CD4-positive, alpha-beta T cell treated with Interleukin-12 subunit alpha and Interleukin-12 subunit beta, for 1 hour (primary cell): ENCODE measurements around the gene UBE2J1.

ENCODE experiments used
- DNase-seq: peaks from one replicate; pipeline ENCODE4 v3.0.0-alpha.2; 2020

UBE2J1 gene

DNA sequence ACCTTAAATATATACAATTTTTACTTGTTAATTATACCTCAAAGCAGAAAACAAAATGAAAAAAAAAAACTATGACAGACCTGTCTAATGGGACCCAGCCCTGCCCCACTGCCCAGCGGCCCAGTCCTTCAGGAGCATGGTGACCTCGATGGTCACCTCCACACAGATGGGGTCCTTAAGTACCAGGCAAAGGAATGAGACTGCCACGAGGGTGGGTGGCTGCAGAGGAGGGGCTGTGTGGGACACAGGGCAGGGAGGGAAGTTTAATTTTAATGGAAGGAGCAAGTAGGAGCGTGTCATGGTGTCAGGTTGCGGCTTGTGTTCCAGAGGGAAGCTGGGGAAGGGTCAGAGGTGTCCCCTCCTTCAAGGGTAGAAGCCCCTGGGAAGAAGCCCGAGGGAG is 66.0 kb downstream of the UBE2J1 start:
- no peak for DNase-seq

DNA sequence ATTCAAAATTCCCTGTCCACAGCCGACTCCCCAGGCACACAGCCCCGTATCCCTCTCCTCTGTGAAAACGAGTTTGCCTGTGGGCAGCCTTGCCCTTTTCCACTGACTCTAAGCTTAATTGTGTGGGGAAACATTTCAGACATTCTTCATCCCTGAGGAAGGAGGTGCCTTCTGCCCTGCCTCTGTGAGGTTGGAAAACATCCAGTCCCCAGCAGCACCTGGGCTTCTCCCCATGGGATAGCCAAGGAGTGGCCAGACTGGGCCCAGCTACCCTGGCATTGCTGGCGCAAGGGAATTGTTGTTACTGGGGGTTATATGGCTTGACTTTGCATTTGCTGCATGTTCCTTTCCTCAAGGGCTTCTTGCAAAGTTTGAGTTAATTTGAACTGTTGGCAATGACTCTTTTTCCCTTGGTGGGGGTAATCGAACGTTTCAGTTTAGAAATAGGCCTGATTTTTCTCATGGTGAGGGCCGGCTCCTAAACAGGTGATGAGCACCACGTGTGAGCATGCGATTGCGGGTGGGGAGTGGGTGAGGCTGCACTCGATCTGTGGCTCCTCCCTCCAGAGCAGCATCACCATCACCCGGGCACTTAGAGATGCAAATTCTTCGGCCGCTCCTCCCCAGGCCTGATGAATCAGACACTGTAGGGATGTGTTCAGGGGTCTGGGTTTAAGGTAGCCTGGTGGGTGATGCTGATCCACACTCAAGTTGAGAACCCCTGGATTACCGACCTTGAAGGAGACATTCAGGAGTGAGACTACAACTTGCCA is 67.4 kb downstream of the UBE2J1 start:
- DNase-seq, result no peak

- no peak for DNase-seq
Measured at GRCh38 chr6:89284081-89284480, 68.4 kb downstream of the UBE2J1 start.

DNA sequence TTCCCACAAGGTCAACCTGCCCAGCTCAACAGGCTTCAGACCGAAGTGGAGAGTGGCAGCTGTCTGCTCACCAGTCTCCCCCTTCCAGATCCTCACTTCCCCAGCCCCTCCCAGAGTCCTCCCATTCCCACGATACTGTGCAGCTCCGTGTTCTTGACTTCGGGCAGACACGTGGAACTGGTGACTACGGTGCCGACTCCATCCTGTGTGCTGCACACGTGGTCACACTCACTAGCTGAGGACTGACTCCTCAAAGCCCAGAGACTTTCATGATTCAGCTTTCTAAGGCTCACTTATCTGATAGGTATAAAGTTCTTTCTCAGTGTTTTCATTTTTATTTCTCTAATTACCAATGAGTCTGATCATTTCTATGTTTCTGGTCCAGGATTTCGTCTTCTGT is 69.8 kb downstream of the UBE2J1 start:
- no peak for DNase-seq

DNA sequence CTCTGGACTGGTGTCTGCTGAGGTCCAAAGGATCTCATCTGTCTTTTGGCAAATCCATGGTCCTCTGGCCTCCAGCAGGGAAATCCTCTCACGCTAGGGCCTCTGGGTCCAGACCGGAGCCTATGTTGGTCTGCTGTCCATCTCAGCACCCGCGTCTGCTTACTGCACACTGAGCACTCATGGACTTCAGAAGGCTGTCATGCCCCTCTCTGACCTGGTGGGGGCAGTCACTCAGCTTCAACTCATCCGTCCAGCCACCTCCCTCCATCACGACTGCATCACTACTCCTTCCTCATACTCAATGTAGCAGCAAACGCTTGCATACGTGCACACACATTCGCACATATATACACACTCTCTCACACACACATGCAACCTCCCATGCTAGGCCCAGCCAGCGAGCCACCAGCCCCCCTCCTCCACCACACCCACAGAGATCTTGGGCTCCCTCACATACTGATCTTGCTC is 70.7 kb downstream of the UBE2J1 start:
- peak; percentile 47 for DNase-seq

DNA sequence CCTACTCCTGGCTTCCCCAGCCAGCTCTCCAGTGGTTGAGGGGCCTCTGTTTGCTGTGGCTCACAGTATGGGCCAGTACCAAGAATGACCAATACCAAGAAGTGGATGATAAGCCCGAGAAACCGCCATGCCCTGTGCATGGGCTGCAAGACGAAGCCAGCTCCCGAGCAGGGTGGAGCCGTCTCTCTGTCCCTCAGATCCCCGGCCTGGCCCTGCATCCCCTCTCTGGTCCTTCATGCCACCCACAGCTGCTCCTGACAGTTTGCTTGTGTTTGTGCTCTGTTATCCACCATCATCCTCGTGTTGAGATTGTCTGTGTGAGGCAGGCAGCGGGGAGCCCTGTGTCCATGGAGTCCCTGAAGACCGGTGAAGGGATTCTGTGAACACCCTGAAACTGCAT is 73.6 kb downstream of the UBE2J1 start:
- no peak for DNase-seq
